ENCODE data around the gene HOXD4.
A peak's percentile ranks its signal among the peaks of the same experiment; 100 is the strongest.

HOXD4 gene

DNA sequence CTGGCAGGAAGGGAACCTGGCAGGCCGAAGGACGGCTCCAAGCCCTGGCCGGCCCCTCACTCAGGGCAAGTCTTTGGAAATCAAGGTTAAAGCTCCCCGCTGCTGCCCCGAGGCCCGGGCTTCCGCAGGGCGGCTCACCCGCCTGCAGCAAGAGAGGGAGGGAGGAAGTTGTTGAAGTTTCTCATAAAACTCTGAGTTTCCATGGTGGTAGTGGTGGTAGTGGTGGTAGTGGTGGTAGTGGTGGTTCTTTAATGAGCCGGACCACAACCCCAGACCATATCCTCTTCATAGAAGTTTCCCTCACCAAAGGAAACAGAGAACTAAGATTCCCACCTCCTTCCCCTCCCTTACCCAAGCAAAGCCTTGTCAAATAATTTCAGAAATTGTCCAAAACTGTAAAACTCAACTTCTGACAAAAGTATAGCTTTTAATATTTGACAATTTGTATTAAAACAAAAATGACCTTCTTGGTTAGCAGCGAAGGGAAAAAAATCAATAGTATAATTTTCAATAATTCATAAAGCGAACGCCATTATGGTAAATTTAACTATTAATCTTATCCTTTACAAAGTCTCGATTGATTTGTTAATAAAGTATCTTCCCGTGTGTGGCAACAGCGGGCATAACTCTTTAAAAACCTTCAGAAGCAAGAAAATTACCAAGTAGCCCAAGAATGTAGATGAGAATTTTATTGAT lies 36.3 kb upstream of the HOXD4 start:
- DNase-seq = no peak

DNA sequence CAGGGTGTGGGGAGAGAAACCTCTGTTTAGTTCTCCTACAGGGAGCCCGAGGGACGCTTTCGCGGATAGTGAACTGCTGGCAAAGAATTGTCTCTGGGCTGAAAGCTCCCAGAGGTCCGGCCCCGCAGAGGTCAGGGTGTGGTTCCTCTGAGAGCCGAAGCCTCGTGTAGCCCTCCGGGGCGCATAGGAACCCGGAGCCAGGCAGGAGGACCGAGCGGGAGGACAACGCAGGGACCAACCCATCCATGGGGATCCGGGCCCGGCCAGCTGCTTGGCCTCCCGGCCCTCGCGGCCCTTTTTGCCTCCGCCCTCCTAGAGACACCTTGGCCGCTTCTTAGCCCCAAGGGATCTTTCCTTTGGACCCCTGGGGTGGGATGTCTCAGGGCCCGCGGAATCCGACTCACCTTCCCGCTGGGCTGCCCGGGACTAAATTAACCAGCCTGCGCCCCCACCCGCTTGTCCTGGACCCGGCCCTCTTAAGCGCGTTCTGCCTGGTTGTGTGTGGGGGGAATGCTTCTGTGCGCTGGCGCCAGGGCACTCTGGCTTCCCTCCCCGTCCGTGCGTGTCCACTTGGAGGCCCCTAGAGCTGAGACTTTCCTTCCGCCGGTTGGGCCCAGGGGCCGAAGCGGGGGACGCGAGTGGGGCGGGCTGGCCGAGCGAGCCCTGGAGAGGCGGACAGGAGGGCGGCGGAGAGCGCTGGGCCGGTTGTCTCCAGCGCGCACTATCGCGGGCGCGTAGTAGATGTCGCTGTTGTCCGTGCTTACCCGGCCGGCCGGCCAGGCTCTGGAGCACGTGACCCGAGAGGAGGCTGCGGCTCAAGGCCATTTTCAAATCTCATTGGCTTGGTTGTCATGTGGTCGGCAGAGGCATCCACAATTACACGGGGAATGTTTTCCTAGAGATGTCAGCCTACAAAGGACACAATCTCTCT lies 35.2 kb upstream of the HOXD4 start, which contains the start of gene HOXD10:
Gene HOXD10 (plus strand): TSS at position 896 of the 931 bp plus-strand sequence. CDS start 56 bp downstream, outside the sequence.
- no peak for DNase-seq

DNA sequence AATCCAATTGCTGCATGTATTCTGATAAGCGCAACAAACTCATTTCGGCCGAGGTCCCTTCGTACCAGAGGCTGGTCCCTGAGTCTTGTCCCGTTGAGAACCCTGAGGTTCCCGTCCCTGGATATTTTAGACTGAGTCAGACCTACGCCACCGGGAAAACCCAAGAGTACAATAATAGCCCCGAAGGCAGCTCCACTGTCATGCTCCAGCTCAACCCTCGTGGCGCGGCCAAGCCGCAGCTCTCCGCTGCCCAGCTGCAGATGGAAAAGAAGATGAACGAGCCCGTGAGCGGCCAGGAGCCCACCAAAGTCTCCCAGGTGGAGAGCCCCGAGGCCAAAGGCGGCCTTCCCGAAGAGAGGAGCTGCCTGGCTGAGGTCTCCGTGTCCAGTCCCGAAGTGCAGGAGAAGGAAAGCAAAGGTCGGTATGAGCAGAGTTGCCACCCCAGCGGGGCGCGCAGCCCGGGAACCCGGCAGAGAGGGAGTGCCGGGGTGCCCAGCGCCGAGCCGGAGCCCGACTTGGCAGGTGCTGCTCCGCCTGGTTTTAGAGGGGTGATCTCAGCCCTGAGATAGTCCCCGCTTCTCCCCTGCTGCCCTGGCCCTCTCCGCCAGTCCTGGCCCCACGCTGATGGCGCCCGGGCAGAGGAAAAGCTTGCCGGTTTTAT lies 34.1 kb upstream of the HOXD4 start:
- DNase-seq = no peak

DNA sequence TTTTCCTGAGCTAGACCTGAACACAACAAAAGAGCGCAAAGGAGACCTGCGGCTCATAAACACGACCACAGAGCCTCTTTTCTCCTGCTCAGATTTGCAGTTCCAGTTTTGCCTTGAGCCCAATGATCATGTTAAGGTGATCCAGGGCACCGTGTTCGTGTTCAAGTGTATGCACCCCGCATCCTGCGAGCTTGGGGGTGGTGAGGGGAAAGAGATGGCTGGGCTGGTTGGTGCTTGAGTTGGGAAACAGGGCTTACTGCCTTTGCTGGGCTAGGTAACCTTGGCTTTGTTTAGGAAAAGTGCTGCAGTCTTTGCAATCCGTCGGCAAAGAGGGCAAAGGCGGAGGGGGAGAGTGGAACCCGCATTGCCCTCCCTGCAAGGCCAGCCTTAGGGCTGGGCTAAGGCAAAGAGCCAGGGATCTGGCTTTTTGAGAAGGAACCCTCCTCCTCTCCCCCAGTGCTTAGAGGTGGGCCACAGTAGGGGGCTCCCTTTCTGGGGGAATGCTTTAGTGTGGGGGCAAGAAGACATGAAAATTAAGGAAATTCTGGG lies 33.5 kb upstream of the HOXD4 start:
- no peak for DNase-seq

DNA sequence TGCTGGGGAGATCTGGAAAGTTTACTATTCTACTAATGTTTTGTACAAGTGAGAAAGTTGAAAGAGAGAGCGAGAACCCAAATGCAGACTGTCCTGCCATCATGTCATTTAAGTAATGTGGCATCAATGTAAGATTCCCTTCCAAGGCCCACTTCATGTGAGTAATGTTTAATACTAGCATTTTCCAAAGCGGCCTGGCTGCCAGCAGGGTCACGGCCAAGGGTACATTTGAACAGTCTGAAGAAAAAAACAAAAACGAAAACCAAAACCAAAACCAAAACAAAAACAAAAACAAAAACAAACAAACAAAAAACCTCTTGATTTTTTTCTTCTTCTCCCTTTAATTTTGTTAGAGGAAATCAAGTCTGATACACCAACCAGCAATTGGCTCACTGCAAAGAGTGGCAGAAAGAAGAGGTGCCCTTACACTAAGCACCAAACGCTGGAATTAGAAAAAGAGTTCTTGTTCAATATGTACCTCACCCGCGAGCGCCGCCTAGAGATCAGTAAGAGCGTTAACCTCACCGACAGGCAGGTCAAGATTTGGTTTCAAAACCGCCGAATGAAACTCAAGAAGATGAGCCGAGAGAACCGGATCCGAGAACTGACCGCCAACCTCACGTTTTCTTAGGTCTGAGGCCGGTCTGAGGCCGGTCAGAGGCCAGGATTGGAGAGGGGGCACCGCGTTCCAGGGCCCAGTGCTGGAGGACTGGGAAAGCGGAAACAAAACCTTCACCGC lies 32.6 kb upstream of the HOXD4 start:
- peak; percentile 28 for DNase-seq

DNA sequence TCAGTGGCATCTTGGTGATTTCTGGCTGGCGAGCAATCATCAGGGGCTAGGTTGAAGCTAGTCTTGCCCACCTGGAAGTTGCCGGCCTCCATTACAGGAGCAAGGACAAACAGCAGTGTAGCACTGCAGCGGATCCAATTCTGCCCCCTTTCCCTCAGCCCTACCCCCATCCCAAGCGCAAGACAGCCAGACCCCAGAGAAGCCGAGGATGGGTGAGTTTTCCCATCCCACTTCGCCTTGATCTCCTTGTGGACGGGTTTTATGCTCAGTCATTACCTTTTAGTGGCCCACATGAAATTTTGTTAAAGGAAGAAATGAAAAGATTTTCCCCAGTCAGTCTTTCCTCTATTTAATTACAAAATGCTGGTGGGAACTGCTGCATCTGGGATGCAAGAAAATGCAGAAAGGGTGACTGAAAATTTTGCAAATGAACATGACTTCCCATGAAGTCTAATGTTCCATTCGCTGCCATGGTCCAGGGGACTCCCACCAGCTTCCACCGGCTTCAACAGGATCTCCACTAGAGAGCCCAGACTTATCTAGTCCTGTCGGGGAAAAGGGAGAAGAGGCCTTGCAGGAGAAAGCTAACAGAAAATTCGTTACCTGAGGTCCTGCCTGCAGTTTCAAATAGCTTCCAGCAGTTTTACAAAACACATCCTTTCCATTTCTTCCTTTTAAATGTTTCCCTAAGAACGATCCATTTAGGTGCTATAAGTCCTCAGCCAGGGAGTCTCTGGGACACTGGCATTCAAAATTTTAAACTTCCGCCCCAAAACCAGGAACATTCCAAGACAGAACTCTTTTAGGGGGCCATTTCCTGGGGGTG lies 30.8 kb upstream of the HOXD4 start:
- no peak for DNase-seq

DNA sequence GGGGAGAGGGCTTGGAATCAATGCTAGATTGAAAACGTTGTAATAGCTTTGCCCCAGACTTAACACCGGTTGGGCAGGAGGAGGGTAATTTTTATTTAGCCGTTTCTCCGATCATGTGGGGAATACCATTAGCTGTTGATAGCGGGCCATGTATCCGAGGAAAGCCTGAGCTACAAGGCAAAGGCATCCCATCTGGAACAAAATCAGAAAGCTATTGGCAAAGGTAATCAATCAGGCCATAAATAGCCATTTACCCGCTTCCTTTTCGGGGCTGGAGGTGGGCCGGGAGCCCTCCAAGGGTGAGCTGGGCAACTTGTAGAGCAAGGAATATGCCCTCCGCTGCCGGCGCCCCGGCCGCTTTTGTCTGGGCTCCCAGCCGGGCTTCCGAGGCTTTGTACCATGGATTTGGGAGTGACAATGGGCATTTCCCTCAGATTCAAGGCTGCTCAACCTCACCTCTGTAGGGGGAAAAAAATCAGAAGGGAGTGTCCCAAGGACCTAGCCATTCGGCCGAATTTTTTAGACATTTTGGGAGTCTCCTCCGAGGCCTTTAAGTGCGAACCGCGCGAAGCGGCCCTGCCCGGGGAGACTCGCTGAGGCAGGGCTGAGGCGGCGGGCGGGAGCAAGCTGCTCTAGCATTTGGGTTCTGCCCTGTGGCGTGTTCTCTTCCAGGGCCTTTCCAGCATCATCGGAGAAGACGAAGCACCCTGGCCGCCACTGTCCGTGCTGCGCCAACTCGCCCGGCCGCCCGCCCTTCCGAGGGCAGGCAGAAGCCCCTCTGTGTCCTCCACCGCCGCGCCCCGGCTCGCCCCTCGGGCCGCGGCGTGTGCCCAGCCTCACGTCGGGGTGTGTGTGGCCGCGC lies 29.9 kb upstream of the HOXD4 start:
- DNase-seq = no peak

DNA sequence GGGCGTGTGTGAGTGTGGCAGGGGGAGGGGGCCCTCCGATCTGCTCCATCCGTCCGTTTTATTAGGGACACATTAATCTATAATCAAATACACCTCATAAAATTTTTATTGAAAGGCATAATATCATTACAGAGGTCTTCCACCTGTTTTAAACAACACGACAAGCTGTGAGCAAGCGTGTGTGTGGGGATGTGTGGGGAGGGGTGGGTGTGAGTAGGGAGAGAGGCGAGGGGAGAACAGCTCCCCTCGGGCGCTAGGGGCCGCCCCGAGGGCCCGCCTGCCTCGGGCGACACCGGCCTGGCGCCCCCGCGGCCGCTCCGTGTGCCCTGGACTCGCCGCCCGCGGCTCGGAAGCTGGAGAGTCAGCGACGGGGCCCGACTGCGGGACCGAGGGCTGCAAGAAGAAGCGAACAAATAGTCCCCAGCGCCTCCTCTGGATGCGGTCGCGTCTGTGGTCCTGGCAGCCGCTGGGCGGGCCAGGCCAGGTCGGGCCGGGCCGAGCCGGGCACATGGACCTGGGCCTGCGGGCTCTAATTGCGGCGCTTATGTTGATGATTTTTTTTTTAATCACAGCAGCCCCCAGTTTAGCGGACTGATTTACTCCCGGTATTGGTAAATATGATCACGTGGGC lies 29.2 kb upstream of the HOXD4 start:
- DNase-seq = no peak

DNA sequence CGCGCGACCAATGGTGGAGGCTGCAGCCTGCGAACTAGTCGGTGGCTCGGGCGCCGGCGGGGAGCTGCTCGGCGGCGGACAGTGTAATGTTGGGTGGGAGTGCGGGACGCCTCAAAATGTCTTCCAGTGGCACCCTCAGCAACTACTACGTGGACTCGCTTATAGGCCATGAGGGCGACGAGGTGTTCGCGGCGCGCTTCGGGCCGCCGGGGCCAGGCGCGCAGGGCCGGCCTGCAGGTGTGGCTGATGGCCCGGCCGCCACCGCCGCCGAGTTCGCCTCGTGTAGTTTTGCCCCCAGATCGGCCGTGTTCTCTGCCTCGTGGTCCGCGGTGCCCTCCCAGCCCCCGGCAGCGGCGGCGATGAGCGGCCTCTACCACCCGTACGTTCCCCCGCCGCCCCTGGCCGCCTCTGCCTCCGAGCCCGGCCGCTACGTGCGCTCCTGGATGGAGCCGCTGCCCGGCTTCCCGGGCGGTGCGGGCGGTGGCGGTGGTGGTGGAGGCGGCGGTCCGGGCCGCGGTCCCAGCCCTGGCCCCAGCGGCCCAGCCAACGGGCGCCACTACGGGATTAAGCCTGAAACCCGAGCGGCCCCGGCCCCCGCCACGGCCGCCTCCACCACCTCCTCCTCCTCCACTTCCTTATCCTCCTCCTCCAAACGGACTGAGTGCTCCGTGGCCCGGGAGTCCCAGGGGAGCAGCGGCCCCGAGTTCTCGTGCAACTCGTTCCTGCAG lies 28.5 kb upstream of the HOXD4 start, which contains the start of gene HOXD9:
Gene HOXD9 (plus strand): TSS at position 37 of the 728 bp plus-strand sequence. CDS start 50 bp downstream, at position 87.
- no peak for DNase-seq

DNA sequence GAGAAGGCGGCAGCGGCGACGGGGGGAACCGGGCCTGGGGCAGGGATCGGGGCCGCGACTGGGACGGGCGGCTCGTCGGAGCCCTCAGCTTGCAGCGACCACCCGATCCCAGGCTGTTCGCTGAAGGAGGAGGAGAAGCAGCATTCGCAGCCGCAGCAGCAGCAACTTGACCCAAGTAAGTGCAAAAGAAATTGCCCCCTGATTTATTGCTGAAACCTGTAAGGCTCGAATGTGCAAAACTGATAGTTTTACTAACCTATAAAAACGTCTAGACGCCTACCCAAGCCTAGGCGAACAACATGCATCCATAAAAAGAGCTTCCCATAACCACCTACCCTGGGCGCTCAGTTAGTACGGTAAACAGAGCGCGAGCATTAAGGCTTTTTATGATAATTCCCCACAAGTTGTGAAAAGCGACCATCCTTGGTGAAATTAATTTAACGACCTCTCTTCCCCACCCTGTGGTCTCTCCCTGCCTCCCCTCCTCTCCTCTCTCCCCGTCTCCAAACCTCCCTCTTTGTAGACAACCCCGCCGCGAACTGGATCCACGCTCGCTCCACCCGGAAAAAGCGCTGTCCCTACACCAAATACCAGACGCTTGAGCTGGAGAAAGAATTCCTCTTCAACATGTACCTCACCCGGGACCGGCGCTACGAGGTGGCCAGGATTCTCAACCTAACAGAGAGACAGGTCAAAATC lies 27.8 kb upstream of the HOXD4 start:
- no peak for DNase-seq

DNA sequence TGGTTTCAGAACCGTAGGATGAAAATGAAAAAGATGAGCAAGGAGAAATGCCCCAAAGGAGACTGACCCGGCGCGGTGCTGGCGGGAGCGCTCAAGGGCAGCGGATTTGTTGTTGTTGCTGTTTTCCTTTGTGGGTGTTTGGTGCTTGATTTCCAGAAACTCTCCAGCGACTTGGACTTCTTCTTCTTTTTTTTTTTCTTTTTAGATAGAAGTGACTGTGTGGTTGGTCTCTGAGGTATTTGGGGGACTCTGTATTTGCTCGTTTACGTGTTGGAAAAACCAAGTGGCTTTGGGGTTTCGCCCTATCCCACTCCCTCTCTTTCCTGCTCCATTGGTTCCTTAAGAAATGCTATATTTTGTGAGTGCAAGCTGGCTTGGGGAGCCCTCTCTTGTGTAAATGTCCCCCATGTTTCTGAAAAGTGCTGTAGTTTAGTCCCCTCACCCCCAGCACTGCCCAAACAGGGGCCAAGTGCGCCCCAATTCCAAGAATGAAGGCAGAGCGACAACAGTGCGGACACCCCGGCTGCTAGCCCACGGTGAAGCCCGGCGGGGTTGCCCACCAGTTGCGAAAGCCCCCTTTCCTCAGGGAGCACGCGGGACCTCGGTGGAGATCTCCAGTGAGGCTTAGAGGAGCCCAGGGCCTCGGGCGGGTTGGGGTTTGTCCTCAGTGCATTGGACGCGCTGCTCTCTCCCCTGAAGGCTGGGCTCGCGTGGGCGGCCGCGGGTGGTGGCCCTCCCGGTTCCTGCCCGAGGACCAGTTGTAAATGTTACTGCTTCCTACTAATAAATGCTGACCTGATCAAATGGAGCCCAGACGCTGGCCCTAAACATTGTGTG lies 27.0 kb upstream of the HOXD4 start:
- DNase-seq = no peak

DNA sequence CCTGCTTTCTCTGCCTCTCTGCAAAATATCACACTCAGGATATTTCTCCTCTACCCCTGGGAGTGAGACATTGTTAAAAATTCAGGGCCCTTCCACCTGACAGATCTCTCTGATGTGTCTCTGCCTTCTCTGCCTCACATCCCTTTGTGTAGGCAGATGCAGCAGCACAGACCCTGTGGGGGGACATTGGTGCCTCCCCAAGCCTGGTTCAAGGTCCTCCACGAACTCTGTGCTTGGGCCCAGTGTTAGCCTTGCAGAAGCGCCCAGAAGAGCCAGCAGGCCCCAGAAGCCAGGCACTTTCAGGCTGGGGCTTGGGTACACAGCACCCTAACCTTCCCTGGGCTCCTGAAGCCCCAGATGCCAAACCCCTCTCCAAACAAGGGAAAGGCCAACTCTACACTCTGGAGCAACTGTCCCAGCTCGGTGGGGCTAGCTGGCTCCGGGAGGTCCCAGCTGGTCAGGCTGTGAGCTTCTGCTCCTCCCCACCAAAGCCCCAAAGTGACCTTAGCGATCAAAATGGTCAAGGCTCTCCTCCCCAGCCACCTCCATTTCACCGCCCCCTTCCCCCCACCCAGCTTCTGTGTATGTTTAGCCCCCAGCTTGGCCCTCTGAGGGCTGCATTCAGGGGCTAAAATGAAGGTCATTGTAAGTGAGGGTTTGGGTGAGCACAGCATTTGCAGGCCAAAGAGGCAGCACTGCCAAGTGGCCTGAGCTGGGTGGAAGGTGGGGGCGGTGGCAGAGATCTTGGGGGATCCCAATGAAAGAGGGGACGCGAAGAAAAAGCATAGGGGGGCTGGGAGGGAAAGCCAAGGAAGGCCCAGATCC lies 26.2 kb upstream of the HOXD4 start:
- DNase-seq = no peak

DNA sequence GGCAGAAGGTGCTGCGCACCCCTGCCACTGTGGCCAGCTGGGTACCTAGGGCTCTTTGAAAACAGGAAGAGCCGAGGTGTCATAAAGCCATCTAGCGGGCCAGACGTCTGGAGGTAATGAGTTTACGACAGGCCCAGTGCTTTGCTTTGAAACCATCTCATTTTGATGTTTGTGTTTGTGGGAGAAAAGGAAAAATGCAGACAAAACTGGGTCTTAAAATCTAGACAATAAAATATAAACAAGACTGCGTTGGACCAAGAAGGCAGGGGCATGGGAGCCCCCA lies 25.6 kb upstream of the HOXD4 start:
- DNase-seq = no peak

DNA sequence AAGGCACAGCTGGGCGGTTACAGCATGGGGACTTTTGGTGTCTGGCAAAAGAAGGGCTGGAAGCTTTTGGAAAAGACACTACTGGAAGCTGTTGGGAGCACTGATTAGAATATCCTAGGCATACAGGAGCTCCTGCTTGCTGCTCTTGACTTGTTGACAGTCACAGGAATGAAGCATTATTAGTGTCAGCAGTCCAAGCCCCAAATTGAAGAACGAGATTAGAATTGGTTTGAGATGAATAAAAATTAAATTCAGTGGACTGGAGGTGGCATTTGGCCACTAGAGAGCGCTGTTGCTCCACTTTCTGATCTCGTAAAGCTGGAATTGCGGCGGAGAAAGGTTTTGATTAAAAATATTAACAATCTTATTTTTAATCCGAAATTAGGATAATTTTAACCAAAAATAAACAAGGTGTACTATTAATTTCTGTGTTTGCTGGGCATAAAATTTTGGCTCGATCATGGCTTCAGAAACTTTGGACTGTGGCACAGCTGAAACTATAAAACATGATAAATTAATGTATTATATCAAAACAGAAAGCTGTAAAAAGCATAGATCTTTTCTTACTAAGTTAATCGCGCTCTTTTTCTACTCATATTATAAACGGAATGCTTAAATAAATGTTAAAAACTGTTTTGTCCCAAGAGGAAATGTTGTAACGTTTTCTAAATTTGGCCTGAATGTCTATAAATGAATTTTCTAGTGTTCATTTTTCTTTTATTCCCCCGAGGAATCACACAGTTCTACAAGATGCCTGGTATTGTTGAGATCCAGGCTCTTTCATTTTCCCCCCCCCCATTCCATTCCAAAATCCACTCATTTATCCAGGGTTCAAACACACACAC lies 24.2 kb upstream of the HOXD4 start:
- DNase-seq = peak; percentile 56

DNA sequence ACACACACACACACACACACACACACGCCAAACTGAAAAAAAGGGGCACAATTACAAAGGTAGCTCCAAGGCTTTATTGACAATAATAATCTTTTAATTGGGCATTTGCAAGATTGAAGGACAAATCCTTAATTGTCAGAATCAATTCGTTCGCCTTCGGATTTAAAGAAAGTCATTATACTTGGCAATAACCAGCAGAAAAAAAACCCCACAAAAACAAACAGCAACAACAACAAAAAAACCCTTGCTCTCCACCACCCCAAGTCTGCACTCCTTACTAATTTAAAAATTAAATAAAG lies 23.6 kb upstream of the HOXD4 start:
- no peak for DNase-seq
